Iris pigment epithelial cell (primary cell): Measurements from ENCODE around the gene CIDEC.

ENCODE experiments used
- DNase-seq: peaks from one replicate; pipeline ENCODE4 v3.0.0-alpha.2; 2011; ENCODE audit warnings: low read depth

Gene CIDEC, protein sequence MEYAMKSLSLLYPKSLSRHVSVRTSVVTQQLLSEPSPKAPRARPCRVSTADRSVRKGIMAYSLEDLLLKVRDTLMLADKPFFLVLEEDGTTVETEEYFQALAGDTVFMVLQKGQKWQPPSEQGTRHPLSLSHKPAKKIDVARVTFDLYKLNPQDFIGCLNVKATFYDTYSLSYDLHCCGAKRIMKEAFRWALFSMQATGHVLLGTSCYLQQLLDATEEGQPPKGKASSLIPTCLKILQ

DNA sequence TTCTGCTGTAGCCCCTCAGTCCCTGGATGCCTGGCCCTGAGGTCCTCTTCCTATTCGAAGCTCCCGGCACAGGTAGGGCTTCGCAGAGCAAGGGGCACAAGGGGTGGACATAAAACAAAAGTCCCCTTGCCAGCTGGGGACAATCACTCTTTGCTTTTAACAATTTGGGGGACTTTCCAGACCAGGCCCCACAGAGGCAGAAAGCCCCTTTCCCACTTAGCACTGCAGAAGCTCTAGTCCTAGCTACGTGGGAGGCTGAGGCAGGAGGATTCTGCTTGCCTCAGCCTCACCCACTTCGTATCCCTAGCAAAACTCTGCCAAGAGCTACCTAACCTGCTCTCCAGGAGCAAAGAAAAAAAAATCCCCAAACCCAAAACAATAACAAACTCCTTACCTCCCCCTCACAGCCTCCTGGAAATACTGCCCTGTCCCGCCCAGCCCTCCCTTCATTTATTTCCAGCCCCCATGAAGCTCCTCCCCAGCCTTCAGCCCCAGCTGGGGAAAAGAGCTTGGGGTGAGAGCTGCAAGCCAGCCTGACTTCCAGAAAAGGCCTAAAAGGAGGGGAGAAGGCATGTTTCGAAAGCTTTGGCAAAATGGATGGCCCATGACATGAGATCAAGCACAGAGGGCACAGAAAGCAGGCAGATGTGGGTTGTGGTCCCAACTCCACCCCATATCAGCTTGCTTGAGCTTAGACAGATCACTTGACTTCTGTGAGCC lies at the start of gene CIDEC:
Gene CIDEC (minus strand): TSS at position 424 of the 720 bp plus-strand sequence. CDS start 1,767 bp downstream, outside the sequence.
- DNase-seq: no peak

DNA sequence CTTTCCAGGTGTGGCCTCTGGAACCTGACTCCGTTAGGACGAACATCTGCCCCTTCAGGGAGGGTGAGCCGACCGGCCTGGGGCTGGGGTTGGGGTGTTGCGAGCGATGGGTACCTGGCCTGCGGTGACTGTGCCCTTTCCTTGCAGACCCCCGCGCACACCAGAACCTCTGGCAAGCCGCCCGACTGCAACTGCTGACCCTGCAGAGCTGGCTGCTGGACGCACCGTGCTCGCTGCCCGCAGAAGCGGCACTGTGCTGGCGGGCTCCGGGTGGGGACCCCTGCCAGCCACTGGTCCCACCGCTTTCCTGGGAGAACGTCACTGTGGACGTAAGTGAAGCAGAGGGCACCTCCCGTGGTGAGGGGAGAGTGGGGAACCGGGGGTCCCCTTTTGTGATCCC lies 48.1 kb upstream of the CIDEC start:
- DNase-seq: no peak

DNA sequence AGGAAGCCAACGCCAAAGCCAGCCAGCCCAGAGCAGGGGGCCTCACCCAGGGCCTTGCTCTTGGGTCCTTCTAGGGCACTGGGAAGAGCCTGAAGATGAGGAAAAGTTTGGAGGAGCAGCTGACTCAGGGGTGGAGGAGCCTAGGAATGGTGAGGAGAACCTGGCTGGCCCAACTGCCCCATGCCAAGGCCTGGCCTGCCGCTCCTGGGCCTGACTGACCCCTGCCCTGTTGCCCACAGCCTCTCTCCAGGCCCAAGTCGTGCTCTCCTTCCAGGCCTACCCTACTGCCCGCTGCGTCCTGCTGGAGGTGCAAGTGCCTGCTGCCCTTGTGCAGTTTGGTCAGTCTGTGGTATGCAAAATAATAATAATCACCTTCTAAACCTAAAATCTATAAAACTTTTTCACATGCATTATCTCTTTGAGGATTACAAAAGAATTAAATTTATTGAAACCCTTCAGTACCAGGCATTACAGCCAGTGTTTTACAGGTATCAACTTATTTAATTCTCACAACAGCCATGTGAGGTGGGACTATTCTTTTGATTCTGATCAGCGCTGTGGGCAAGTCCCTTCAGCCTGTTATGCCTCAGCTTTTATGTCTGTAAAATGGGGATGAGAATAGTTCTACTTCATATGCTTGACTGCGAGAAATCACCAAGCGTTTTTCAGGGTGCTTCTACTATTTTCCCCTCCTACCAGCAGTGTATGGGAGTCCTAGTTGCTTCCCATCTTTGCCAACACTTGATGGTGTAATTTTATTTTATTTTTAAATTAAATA lies 38.4 kb upstream of the CIDEC start:
- DNase-seq: no peak

DNA sequence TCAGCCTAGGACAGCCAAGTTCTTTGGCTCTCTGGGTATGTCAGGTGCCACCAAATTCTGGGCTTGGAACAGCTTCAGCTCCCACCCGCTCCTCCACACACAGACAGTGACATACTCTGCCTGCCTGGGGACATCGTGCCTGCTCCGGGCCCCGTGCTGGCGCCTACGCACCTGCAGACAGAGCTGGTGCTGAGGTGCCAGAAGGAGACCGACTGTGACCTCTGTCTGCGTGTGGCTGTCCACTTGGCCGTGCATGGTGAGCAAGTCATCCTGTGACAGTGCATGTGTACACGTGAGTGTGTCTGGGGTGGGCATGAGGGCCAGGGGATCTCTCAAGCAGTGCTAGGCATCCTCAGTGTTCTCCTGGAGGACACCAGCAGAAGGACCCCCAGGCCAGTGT lies 37.8 kb upstream of the CIDEC start:
- no peak for DNase-seq

DNA sequence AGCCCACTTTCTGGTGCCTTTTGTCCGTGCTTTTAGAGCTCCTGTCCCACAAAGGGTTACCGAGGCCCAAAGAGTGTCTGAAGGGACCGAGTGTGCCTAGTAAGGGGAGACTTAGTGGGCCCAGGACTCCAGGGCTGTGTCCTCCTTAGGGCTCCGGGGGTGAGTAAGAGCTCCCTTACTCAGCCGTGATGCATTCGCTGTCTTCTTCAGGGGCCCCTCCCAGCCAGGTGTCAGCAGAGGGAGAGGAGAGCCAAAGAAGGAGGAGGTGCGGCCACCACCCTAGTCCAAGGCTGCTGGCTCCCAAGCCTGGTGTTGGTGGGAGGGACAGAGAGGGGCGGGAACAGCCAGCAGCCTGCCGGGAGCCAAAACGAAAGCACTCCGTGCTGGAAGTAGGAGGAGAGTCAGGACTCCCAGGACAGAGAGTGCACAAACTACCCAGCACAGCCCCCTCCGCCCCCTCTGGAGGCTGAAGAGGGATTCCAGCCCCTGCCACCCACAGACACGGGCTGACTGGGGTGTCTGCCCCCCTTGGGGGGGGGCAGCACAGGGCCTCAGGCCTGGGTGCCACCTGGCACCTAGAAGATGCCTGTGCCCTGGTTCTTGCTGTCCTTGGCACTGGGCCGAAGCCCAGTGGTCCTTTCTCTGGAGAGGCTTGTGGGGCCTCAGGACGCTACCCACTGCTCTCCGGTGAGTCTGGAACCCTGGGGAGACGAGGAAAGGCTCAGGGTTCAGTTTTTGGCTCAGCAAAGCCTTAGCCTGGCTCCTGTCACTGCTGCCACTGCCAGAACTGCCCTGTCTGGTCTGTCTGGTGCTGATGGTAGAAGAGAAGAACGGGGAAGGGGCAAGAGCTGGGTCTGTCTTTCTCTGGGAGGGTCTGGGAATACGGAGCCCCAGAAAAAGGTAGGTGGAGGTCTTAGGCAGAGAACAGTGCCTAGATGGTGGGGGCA lies 37.0 kb upstream of the CIDEC start, which contains the start of gene IL17RC:
Gene IL17RC (plus strand): TSS at position 365 of the 947 bp plus-strand sequence. CDS start 218 bp downstream, at position 583.
- peak; percentile 91 for DNase-seq

DNA sequence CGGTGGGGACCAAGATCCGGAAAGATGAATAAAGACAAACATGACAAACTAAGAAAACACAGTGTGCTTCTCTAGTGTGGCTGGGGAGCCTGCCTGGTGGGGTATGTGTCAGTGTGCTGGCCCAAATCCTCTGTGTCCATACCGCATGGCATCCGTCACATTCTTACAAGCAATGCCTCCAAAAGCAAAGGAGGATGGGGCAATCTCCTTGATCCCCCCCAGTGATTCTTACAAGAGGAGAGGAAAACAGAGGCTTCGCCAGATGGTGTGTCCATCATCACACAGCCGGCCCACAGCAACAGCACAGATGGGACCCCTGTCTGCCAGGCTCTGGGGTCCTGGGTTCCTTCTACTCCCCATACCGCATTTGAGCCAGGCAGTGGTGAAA lies 36.3 kb upstream of the CIDEC start:
- DNase-seq: peak; percentile 55

DNA sequence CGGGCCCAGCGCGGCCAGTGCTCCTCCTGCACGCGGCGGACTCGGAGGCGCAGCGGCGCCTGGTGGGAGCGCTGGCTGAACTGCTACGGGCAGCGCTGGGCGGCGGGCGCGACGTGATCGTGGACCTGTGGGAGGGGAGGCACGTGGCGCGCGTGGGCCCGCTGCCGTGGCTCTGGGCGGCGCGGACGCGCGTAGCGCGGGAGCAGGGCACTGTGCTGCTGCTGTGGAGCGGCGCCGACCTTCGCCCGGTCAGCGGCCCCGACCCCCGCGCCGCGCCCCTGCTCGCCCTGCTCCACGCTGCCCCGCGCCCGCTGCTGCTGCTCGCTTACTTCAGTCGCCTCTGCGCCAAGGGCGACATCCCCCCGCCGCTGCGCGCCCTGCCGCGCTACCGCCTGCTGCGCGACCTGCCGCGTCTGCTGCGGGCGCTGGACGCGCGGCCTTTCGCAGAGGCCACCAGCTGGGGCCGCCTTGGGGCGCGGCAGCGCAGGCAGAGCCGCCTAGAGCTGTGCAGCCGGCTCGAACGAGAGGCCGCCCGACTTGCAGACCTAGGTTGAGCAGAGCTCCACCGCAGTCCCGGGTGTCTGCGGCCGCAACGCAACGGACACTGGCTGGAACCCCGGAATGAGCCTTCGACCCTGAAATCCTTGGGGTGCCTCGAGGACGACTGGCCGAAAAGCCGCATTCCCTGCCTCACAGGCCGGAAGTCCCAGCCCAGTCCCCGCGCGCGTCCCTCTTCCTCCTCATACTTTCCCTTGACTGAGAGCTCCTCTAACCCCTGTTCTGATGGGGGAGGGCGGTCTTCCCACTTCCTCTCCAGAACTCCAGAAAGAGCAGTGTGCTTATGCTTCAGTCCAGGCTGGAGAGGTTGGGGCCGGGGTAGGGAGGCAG lies 35.4 kb upstream of the CIDEC start:
- DNase-seq: peak; percentile 67

DNA sequence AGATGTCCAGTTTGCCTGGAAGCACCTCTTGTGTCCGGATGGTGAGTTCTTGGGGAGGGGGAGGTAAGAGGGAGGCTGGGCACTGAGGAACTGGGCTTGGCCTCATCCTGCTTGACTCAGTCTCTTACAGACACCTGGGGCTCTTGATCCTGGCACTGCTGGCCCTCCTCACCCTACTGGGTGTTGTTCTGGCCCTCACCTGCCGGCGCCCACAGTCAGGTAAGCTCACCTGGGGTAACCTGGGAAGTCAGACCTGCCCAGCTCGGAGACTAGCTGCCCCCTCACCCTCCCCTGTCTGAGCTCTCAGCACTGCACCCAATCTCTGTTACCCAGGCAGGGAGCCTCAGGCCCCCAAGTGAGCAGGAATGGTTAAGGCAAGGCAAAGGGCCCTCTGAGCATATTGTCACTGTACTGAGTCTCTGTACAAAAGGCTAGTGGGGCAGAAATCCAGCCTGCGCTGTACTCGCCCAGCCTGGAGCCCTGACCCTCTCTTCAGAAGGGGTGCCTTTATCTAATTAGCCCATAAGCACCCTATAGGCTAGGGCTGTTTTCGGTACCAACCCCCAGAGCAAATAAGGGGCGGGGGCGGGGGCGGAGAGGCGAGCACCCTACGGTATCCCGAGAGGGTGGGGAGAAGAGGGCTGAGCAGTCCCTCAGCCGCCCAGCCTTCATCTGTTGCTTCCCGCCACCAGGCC lies 34.7 kb upstream of the CIDEC start:
- DNase-seq: no peak

DNA sequence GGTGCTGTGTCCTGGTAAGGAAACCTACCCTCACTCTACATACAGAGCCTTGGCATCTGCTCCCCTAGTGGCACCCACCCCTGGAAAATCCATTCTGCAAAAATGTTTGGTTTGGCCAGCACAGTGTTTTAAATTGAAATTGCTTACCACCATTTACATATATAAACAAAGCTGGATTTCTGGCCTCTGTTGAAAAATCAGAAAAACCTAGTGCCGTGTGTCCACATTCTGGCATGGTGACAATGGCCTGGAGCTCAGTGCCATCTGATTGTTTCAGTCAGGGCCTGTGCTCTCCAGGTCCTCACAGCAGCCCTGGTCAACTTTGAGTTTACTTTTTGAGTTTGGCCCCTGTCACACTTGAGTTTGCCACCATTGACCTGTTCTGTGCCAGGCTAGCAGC lies 34.0 kb upstream of the CIDEC start:
- no peak for DNase-seq

DNA sequence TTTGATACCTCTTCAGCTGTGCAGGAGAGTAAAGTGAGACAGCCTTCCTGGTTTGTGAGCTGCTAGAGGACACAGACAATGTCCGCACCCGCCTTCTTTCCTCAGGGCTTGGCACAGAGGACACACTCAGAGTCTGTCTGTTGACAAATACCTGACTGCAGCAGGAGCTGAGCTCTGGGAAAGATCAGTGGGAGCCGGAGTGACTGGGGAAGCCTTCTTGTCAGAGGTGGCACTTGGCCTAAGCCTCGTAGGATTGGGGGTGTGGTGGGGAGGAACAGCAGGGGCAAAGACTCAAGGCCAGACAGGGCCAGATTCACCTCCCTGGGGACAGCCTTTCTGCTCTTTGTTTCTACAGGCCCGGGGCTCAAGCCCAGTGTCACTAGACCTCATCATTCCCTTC lies 33.5 kb upstream of the CIDEC start:
- no peak for DNase-seq

DNA sequence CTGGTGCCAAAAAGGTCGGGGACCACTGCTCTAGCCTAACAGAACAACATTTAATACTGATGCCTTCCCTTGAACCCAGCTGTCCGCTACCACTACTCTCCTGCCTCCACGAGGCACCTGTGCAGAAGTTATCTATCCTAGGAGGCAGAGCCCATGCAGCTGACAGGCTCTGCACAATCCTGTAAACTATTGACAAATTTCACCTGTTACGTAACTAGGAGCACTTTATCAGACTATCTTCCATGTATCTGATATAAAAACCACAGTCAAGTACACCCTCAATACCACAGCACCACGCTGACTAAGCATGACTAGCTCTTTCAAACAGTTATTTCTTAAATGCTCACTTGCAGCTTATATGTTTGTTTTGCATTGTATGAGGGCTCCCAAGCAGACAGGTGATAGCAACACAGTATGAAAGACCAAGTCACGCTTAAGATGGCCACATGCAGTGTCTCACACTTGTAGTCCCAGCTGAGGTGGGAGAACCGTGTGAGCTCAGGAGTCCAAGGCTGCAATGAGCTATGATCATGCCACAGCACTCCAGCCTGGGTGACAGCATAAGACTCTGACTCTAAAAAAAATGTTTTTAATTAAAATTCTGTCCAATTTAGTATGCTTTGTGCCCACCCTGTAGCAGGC lies 32.4 kb upstream of the CIDEC start:
- DNase-seq: peak; percentile 88

DNA sequence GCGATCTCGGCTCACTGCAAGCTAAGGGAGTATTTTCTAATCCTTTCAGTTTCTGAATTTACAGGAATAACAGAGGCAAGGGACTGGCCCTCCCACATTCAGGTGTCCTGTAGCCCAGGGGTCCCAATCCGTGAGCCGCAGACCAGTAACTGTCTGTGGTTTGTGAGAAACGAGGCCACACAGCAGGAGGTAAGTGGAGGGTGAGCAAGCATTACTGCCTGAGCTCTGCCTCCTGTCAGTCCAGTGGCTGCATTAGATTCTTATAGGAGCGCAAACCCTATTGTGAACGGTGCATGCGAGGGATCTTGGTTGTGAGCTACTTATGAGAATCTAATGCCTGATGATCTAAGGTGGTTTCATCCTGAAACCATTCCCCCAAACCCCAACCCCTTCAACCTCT lies 31.8 kb upstream of the CIDEC start:
- no peak for DNase-seq

DNA sequence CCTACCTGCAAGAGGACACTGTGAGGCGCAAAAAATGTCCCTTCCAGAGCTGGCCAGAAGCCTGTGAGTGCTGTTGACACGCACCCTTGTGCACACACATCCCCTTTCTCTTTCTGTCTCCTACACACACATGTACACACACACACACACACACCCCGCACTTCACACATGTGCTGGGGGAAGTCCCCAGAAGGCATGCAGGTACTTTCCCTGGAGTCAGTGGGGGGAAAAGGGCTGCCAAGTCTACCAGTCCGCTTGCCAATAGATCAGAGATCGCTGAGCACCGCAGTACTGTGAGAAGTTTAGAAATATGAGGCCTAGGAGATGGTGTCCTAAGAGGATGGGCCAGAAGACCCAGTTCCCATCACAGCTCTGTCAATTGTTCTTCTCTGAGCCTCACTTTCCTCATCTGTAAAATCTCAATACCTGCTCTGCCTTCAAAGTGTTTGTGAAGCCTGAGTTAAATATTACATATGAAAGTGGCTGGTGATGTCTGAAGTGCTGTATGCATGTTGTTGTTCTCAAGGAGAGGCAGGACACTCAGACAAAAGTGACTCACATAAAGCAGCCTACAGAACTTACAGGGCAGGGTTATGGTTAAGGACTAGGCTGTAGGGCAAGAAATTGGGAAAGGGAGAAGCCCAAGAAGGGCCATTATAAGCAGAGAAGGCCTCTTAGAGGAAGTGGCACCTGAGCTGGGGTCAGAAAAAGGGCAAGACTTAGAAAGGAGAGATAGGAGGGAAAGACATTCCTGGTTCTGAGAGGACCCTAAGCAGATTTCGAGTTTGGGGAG lies 29.4 kb upstream of the CIDEC start:
- peak; percentile 28 for DNase-seq

DNA sequence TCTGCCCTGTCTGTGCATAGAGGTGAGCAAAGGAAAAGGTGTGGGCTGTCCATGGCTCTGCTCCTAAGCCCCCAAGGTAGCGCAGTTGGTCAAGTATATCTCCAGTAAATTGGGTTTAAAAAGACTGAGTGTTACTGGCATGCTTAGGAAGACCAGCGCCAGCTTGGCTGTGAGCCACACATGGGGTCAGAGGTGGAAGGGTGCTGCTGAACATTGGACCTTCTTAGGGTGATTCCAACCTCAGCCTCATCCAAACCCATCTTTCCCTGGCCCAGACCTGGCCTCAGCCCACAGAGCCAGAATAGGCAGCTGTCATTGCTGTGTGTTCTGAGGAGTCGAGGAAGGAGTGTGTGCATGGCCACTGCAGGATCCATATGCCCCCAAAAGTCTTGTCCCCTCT lies 28.2 kb upstream of the CIDEC start:
- no peak for DNase-seq

DNA sequence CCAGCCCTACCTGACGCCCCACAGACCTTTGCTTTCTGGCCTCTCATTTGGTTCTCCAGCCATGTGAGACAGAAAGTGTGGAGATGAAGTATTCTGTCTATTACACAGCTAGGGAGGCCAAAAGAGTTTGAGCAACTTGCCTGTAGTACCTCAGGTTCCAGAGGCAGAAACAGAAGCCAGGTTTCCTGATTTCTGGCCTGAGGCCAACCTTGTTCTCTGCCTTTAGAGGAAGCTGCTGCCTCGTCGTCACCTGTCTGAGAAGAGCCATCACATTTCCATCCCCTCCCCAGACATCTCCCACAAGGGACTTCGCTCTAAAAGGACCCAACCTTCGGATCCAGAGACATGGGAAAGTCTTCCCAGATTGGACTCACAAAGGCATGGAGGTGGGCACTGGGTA lies 26.4 kb upstream of the CIDEC start:
- DNase-seq: no peak

DNA sequence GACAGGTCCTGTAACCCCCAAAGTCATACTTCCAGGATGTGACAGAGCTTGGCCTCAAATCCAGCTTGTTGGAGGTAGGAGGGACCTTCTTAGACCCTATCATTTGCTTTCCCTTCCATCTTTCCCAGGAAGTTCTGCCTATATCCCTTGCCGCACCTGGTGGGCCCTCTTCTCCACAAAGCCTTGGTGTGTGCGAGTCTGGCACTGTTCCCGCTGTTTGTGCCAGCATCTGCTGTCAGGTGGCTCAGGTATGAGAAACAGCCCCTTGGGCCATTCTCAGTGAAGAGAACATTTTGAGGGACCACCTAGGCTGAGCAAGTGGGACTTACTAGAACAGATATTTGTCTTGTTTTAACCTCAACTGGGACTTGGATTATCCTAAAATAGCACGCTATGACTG lies 23.9 kb upstream of the CIDEC start:
- no peak for DNase-seq

DNA sequence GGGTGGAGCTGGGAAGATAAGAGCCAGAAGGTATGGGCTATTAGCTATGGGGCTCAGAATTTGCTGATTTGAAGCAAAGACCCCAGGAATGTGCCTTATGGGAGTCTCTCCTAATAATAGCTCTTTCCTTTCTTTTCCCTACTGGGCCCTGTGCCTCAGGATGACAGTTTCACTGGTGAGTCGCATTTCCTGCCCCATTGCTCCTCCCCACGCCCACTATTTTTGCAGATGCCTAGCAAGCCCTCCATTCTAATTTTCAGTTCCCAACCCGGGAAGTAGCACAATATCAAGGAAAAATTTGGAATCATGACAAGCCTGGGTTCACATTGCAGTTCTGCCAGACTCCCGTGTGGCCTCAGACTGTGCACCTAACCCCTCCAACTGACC lies 23.2 kb upstream of the CIDEC start:
- no peak for DNase-seq

DNA sequence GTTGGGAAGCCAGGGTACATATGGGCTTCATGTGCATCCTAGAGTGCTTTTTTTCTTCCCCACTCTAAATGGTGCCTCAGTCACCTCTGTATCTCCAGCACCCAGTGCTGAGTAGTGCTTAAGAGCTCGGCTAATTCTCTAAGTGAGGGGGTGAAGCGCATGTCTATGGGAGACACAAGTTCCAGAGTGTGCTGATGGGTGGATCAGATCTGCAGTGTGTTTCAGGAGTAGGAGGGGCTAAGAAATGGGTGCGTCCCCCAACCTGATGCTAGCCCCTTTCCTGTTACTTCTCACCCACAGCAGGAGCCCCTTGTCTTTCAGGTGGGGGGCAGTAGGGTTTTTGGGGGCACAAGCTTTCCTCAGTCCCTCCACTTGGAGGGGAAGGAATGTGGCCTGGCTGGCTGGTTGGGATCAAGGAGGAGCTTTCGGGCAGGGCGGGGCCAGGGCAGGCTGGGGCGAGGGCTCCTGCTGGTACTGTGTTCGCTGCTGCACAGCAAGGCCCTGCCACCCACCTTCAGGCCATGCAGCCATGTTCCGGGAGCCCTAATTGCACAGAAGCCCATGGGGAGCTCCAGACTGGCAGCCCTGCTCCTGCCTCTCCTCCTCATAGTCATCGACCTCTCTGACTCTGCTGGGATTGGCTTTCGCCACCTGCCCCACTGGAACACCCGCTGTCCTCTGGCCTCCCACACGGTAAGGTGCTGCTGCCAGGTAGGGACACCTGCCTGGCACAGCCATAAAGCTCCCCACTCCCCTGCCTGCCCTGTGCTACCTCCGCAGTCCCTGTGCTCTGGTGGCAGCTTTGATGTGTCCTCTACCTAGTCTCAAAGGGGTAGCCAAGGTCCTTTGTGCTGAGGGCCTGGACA lies 22.6 kb upstream of the CIDEC start, which contains the start of gene IL17RE:
Gene IL17RE (plus strand): TSS at position 477 of the 866 bp plus-strand sequence. CDS start 85 bp downstream, at position 562.
- no peak for DNase-seq
